Measurements from ENCODE around the gene ERI3.
A peak's percentile ranks its signal among the peaks of the same experiment; 100 is the strongest.

GRCh38 chr1:44377925-44378784 lies 23.1 kb upstream of the ERI3 start:
- no peak for TF ChIP-seq EZH2 (IDR thresholded peaks at IDR 0.05; ENCODE audit: borderline replicate concordance, low read depth, low read length, severe bottlenecking)
- TF ChIP-seq CTCF (IDR thresholded peaks at IDR 0.05; ENCODE audit: extremely low read depth in 1 of 2, insufficient read depth in 1 of 2, low read depth in 1 of 2, low read length in 2 of 2), result peak; percentile 79 to 81

Measured in endothelial cell of umbilical vein (primary cell).